ENCODE results near the gene FHOD1. TPM values are rescaled to one million over a fixed set of nuclear protein-coding genes. Genes with fewer than 3 reads are reported as not detected.

FHOD1 gene
- total and polyA plus RNA-seq, 9 of the 15 experiments (the other 6 are each of a cell fraction or from before 2014, with no cell fraction given): 18.7 to 126 (median 32.3) TPM

GRCh38 chr16:67246081-67246755 is 1.1 kb downstream of the FHOD1 start (continued):
- TF ChIP-seq ETV6 (IDR thresholded peaks at IDR 0.05; ENCODE audit: borderline replicate concordance in 1 of 2, low read depth in 2 of 2, low read length in 1 of 2): no peak
- TF ChIP-seq ETV6 (CRISPR knock-in tag; IDR thresholded peaks at IDR 0.05; ENCODE audit: borderline replicate concordance): 0 out of 2 replicates have a peak, but pooled peaks have one; percentile 19
- TF ChIP-seq ELF1 (tag; IDR thresholded peaks at IDR 0.05): peak; percentile 36; the same call in 1 of the 2 replicates
- TF ChIP-seq HMG20B (CRISPR knock-in tag; IDR thresholded peaks at IDR 0.05): no peak
- no peak for TF ChIP-seq TSC22D4 (tag; IDR thresholded peaks at IDR 0.05)
- TF ChIP-seq CHD7 (IDR thresholded peaks at IDR 0.05; ENCODE audit: low read depth, low read length): no peak
- TF ChIP-seq POLR2H (tag; IDR thresholded peaks at IDR 0.05; ENCODE audit: low read depth): no peak
- no peak for TF ChIP-seq ZBED1 (IDR thresholded peaks at IDR 0.05)
- no peak for TF ChIP-seq HMGN3 (IDR thresholded peaks at IDR 0.05; ENCODE audit: borderline replicate concordance, extremely low read depth, insufficient read length, low read depth, low read length)
- peak in 1 of 2 experiments; percentile 98; a peak in 2 of 4 replicates for TF ChIP-seq TEAD1 (CRISPR knock-in tag; IDR thresholded peaks at IDR 0.05)
- peak; percentile 58 for TF ChIP-seq TAF1 (IDR thresholded peaks at IDR 0.05; ENCODE audit: control insufficient read depth, extremely low read depth, insufficient read depth, low read length, severe bottlenecking)
- no peak for TF ChIP-seq KDM1A (IDR thresholded peaks at IDR 0.05)
- no peak for TF ChIP-seq KDM4B (IDR thresholded peaks at IDR 0.05; ENCODE audit: borderline replicate concordance in 2 of 2, low read depth in 1 of 2)
- no peak for TF ChIP-seq FUS (optimal IDR thresholded peaks at IDR 0.05; ENCODE audit: low read depth, low read length)
- 0 out of 2 replicates have a peak, but pooled peaks have one; percentile 86 for TF ChIP-seq ZNF766 (CRISPR knock-in tag; conservative IDR thresholded peaks at IDR 0.05)
- no peak for TF ChIP-seq ZNF707 (CRISPR knock-in tag; conservative IDR thresholded peaks at IDR 0.05)
- no peak for TF ChIP-seq ZNF551 (CRISPR knock-in tag; IDR thresholded peaks at IDR 0.05)
- TF ChIP-seq NFXL1 (CRISPR knock-in tag; IDR thresholded peaks at IDR 0.05): no peak

Data from K562 (cell line).